HG03460 (cell line): Measurements from ENCODE around the gene SGMS1.

ENCODE experiments used
- ATAC-seq: cut with Tn5 transposase; IDR thresholded peaks from one replicate; pipeline ENCODE4 v1.9.1; 2021; ENCODE audit not compliant: unreplicated experiment

The SGMS1 gene

GRCh38 chr10:50347394-50347802, 276.4 kb downstream of the SGMS1 start:
- ATAC-seq, result peak; percentile 93

GRCh38 chr10:50346942-50347341, 276.8 kb downstream of the SGMS1 start:
- peak; percentile 5 for ATAC-seq

DNA sequence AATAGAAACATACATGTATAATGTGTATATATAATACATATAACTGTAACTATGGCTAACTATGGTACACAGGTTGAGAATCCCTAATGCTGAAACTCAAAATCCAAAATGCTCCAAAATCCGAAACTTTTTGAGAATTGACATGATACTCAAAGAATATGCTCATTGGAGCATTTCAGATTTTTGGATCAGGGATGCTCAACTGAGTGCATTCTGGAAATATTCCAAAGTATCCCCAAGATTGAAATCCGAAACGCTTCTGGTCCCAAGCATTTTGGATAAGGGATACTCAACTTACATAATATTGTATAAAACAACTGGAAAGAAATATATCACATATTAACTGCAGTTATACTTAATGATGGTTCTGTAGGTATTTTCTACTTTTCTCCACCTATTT, 278.2 kb downstream of the SGMS1 start:
- ATAC-seq, result no peak

- no peak for ATAC-seq
These were observed 279.9 kb downstream of the SGMS1 start for GRCh38 chr10:50343702-50344331.

DNA sequence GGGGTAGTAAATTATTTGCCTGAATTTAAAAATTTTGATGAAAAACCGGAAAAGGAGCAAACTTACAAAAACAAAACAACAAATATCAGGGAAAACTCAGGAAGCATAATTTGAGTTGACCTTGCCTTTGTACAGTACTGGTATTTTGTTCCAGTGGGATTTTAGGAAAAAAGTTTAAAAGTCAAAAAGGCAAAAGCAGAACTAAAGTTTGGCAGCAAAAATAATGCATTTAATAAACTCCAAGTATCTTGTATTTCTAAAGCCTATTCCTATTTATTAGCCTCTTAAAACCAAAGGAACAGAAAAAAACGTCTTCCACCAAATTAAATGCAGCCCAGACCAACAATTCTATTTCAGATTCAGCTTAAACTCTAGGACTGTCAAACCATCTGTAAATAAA, 281.8 kb downstream of the SGMS1 start:
- no peak for ATAC-seq

DNA sequence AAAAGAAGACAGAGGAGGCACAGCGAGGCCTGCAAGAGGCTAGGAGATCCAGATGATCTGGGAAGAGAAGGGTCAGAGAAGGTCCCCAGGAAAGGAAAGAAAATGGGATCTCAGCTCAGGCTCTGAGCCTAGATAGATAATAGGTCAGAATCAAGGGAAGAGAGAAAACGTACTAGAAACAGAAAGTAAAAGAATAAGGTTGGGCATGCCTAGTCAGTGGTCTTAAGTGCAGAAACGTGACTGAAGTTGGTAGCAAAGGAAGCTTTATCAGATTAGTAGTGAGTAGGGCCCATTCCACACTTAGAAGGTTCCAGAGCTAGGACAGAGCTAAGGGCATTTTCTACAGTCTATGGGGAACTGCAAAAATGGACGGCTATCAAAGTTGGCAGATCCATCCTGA, 287.6 kb downstream of the SGMS1 start:
- no peak for ATAC-seq

DNA sequence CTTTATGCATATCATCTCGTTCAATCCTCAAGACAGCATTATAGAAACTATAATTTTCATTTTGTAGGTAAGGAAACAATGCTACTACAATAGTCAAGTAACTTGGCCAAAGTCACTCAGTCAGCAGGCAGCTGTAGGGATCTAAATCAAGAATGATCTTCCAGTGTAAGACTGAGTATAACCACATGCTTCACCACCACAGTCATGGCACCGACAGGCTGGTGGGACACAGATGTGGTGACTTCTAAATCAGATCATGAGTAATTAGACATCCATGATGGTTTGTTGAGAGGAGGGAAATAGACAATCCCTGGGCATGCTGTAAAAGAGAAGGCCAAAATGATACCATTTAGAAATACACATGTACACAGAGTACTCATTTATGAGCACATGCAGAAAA, 288.4 kb downstream of the SGMS1 start:
- no peak for ATAC-seq

GRCh38 chr10:50334273-50334672, 289.5 kb downstream of the SGMS1 start:
- no peak for ATAC-seq

DNA sequence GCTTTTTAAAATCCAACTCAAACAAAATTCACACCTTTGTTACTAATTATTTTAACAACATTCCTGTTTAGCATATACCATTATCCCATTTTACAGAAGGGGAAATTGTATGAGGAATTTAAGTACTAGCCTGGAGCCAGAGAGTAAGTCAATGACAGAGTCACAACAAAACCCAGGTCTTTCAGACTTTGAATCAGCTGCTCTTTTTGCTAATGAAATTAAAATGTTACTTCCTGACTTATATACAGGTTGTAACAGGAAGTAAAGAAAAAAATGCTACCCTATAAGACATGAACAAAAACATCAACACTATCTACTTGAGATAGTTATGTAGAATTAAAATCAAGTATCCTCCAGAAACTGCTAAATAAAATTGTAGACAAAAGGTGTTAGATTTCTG, 289.9 kb downstream of the SGMS1 start:
- ATAC-seq, result no peak

DNA sequence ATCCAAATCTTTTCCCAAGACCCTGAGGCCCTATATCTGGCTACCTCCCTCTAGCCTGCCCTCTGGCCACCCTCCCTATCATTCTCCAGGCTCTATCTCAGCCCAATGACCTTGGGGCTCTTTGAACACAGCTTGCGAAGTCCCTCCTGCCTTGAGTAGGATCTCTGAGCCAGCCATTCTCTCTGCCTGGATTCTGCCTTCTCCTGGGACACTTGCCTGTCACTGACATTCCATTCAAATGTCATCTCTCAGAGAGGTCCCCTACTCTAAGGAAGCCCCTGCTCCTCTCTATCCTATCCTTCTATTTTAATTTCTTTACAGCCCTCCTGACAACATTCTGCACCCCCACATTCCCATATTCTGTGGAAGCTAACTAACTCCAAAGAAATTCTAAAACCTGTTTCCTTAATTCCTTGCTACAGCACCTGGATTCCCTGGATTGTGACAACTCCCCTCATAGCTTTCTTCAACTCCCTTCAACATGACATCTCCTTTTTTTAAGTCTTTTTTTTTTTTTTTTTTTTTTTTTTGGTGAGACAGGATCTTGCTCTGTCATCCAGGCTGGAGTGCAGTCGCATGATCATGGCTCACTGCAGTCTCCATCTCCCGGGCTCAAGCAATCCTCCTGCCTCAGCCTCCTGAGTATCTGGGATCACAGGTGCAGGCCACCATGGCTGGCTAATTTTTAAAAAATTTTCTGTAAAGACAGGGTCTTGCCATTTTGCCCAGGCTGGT, 291.5 kb downstream of the SGMS1 start:
- no peak for ATAC-seq

GRCh38 chr10:50331486-50331885, 292.3 kb downstream of the SGMS1 start:
- no peak for ATAC-seq

DNA sequence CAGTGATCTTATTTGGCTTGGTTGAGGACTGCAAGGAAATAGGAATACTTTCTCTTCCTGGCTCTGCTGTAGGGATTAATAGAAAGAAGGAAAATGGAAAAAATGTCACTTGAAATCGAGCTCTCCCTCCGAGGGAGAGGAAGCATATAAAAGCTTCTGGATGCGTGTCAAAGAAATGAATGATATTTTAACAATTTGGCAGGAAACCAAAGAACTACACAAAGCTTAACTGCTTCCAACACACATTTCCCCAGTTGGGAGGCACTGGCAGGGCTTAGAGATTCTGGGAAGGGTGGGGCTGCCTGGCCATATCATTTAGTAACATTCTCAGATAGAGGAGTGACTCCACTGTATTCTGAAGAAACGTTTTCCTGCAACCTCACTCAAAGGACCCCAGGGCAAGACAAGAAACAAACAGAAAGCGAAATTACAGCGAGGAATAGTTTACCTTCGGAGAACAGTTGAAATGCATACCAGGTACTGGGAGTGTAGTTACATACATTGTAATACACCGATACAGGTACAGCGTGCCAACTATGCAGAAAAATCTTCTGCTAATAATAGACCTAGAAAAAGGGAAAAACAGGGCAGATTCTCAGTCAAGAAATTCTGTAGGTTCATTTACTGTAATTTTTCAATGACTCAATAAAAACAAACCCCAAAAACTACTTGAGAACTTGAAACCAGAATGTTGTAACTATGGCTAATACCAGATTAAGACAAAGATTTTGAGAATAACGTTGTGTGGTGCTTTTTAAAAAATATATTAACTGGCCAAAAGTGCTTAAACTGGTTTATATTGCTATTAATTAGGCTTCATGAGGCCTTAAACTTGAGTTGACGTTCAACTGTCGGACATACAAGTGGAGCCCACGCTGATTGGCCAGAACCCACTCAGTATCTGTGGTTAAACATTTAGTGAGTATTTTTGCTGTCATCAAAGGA, 296.7 kb downstream of the SGMS1 start:
- ATAC-seq, result no peak

- no peak for ATAC-seq
These were observed 297.6 kb downstream of the SGMS1 start for GRCh38 chr10:50326172-50326555.

DNA sequence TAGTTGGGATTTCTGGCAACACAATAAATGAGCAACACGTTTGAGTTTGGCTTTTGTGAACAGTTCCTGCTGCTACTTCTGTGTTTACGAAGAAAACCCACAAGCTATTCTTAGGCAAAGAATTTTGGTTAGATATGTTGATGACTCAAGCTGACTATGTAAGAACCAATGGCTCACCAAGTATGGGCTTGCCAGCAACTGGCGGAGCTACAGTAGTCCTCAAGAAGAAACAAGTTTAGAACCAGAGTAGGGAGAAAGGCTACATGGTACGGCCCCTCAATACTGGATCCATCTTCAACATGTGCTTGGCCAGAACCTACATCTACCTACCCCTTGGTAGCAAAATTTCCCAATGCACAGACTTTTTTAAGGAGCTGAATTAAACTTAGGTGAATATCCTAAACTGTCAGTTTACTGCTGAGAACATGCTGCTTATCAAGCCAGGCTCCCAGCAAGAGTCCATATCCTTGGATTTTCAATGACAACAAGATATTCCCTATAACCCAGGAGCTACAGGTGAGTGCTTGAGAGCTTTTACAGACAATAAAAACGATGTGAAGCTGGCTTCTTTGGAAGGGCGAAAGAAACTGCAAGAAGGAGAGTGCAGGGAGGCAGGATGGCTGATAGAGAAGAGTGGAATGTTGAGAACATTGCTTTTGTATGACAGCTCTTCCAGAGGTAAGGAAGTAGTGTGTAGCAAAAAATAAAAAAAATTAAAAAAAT, 298.1 kb downstream of the SGMS1 start:
- peak; percentile 80 for ATAC-seq

DNA sequence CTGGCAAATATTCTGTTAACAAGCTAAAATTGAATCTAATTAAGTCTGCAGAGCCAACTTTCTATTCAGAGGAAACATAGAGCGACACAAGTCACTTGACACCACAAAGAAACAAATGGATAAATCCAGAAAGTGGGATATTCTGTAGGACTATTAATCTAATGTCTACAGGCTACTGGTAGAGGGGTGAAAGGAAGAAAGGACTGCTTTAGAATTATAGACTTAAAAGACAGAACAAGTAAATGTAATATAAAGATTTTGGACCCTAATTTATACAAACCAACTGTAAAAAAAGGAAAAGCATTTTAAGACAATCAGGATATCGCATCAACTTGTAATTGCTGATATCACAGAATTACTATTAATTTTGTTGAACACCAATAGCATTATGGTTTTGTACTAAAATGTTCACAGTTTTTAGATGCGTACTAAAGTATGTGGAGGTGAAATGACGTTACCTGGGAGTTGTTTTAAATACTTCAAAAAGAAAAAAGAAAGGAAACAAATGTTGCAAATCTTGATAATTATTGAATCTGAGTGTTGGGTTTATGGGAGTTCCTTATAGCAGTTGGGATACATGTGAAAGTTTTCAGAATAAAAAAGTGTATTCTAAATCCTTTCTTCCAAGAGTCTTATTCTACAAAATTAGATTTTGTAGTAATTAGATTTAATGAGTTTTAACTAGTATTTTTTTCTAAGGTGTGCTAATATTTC, 298.9 kb downstream of the SGMS1 start:
- ATAC-seq, result no peak

- no peak for ATAC-seq
These were observed 299.7 kb downstream of the SGMS1 start for GRCh38 chr10:50324046-50324445.

DNA sequence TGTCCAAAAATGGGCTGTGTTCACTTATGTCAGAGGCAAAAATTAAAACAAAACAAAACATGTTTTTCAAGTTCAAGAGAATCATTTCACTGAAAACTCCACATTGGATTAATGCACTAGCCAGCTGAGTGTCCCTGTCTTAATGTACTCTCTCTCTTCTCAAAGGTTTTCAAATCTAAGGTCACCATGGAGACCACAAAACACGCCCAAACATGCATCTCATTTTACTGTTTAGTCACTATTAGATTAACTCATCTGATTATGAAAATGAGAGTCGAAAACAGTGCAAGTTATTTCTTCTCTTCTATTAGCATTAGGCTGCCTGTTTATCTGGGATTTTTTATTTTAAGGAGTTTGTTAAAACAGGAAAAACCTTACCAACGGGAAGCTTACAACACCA, 301.7 kb downstream of the SGMS1 start:
- ATAC-seq, result no peak

- no peak for ATAC-seq
These were observed 305.6 kb downstream of the SGMS1 start for GRCh38 chr10:50318129-50318528.

- no peak for ATAC-seq
These were observed 306.8 kb downstream of the SGMS1 start for GRCh38 chr10:50316695-50317648.
